GM18858 (cell line): ENCODE results near the gene CIAO3.

Source experiments
- ATAC-seq: cut with Tn5 transposase; IDR thresholded peaks from one replicate; pipeline ENCODE4 v1.9.1; 2021; ENCODE audit not compliant: unreplicated experiment

The CIAO3 gene

DNA sequence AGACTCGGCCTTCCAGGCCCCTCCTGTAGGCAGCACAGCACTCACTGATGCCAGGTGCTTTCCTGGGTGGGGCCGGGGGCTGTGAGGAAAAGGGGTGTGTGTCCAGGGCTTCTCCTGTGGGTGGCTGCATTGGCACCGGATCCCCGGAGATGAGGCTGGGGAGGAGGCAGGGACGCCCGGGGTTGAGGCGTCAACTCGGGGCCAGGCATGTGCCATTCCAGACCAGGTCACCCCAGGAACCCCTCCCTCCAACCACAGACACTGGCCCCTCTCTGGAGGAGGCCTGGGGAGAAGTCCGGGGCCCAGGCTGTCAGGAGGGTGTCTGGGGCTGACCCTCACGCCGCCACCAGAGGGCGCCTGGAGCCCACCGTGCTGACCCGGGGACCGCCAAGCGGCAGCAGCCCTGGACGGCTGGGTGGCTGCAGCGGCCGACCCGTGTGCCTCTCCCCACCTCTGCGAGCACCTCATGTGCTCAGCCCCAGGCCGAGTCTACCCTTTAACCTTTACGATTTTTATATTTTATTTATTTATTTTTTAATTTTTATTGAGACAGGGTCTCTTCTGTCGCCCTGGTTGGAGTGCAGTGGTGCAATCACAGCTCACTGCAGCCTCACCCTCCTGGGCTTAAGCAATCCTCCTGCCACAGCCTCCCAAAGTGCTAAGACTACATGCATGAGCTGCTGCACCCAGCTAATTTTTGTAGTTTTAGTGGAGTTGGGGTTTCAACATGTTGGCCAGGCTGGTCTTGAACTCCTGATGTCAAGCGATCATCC, 29.1 kb downstream of the CIAO3 start:
- no peak for ATAC-seq

DNA sequence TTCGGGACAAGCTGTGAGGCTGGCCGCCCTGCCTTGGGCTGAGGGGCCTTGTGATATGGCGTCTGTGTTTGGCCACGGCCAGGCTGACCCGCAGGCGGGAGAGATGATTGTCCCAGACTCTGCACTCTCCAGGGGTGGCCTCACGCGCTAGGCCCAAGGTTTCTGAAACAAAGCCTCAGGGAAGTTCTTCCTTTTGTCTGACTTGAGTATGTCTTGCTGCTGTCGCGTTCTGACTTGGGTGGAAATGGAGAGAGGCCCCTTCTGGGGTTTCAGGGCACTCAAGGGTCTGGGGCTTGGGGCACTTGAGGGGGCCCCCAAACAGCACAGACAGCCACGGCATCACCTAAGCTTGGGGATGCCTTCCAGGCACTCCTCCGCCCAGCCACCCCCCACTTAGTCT, 29.7 kb downstream of the CIAO3 start:
- ATAC-seq: no peak

DNA sequence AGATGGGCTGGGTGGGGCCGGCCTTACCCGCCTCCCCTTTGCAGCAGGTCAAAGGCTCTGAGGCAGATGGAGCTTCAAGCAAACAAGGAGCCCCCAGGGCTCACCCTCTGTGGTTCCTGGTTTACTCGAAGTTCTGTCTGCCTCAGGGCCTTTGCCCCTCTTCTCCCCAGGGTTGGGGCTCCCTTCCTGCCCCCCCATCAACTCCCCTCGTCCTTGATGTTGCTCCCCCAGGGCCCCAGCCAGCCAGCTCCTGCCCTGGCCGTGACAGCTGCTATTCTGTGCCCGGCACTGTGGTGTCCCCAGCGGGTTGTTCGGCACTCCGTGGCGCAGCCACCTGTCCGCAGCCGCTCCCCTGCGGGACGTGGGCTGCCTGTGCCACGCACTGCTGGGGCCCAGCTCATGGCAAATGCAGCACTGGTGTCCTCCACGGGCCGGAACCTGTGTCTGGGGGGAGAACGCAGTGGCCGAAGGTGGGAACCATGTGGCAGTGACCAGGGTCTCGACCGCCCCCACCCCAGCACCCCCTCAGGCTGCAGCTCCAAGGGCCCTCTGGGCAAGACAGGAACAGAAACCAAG, 30.2 kb downstream of the CIAO3 start:
- no peak for ATAC-seq

DNA sequence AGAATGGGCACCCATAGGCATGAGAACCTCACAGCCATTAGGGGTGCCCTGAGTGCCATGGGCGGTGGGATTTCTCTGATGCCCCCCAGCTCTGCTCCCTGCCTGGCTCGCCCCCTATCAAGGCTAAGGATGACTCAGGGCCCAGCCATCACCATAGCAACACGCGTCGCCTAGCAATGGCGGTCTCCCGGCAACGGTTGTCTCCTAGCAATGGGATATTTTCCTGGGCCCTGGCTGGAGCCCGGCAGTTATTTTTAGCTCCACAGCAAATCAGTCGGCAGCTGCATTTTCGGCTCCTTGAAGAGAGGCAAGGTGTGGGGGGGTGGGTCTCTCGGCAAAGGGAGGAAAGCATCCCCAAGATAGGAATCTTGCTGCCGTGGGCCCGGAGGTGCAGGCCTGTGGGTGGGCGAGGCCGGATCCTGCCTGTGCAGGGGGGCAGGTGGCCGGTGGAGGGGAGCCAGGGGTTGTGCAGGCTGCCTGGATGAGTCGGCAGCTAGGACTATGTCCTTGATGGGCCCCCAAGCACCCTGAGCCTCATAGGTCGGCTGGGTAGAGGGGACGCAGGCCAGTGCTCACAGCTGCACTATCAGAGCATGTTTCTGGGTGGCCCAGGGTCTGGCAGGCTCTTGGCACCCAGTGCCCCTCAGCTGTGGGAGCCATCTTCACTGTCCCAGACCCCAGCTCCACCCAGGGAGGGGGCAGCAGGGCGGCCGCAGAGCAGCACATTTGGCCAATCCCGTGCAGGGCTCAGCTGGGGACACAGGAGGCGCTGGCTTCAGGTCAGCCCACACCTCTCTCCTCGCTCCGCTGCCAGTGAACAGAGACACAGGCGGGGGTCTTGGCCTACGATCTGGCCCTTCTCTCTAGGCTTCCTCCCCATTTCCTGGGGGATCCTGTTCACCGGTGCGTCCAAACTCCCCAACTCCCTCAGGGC, 31.0 kb downstream of the CIAO3 start:
- no peak for ATAC-seq

DNA sequence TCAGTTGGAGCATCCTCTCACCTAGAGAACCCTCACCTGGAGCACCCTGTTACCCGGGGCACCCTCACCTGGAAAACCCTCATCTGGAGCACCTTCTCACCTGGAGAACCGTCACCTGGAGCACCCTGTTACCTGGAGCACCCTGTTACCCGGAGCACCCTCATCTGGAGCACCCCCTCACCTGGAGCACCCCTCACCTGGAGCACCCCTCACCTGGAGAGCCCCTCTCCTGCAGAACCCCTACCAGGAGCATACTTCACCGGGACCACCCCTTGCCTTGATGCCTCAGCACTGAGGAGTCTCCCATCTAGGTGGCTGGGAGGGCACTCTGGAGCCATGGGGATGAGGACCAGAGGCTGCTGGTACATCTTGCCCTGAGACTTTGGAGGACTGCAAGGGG, 31.8 kb downstream of the CIAO3 start:
- ATAC-seq: no peak

DNA sequence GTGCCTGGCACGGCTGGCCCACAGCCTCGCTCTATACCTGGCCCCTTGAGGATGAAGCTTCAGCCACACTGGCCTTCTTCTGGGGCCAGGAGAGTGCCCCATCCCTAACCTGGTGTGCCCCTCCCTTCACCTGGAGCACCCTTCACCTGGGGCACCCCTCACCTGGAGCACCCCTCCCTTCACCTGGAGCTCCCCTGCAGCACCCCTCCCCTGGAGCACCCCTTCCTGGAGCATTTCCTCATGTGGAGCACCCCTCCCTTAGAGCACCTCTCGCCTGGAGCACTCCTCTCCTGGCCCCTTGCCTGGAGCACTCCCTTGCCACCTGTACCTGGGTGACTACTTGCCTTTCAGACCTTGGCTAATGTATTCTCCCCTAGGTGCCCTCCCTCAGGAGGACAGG, 32.8 kb downstream of the CIAO3 start:
- ATAC-seq: no peak

DNA sequence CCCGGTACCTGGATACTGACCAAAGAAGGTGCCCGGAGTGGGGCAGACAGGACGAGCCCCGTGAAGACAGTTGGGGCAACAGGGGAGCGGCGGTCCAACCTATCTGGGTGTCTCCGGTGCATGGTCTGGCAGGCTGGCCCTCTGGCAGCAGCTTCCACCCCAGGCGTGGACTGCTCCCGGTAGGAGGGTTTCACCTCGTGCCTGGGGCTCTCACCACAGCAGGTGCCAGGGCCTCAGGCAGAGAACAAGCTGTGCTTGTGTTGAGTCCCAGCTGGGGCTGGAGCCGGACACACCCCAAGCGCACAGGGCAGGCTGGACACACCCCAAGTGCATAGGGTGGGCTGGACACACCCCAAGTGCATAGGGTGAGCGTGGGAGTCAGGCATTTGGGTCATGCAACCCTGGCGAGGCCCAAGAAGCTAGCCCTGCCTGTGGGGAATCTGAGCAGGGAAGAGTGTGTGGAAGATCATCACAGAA, 33.7 kb downstream of the CIAO3 start:
- ATAC-seq: no peak

DNA sequence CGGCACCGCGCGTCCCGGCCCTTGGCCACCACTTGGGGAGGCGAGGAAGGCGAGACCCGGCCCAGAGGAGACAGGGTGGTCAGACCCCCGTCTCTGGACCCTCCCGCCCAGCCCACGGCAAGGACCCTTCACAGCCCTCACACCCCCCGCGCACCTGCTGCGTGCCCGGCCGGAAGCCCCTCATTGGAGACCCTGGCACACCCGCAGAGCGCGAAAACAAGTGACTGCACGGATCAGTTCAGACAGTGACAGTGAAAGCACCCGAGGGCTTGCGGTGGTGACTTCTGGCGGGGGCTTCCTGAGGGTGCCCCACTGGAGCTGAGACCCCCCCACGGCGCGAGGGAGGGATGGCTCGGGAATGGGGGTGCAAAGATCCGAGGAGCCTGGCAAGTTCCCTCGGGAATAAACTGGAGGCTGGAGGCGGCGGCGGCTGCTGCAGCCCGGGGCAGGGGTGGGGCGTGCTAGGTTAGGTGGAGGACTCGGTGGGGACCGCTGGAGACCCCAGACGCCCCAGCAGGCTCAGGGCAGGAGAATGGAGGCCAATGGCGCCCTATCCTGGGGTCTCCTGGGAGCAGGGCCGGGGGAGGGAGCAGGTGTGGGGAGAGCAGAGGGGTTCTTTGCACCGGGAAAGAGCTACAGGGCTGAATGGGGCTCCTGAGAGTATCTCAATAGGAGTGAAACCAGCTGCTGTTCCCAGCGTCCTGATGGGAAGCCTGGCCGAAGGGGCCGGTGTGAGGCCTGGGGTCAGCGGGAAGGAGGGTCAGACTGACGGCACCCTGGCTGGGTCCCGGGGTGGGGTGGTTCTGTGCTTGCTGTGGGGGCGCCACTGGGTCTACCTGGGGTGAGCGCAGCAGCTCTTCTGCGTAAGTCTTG, 34.4 kb downstream of the CIAO3 start:
- ATAC-seq: no peak

DNA sequence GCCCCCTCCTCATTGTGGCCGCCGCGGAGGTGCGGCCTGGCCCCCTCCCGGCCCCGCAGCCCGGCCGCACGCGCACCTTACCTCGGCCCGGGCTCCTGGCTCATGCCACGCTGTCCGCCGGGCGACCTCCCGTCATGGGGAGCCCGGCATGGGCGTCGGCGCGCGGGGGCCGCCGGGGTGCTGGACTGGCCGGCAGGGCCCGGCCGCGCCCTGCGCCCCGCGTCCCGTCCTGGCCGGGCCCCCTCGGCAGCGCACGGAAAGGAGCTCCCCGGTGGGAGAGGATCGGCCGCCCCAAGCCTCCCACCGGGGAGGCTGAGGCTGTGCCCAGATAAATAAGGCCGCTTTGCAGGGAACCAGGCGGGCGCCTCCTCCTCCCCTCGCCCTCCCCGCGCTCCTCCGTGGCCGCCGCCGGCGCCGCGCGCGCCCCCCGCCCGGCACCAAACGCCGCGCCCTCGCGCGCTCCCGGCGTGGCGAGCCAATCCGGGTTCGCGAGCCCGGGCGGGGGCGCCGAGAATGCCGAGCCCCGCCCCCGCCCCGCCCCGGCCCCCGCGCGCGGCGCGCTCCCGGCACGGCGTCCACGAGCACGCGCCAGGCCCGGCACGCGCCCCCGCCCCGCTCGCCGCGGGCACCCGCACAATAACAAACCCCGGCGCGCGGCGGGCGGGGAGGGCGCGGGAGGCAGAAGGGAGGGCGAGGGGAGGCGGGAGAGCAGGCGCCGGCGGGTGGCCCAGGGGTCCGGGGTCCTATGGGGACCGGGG, 35.2 kb downstream of the CIAO3 start, which contains the start of gene FBXL16:
TSS of gene FBXL16 (minus strand) at position 371 of the 758 bp plus-strand sequence. CDS start 8,396 bp downstream, outside the sequence.
- ATAC-seq: no peak

DNA sequence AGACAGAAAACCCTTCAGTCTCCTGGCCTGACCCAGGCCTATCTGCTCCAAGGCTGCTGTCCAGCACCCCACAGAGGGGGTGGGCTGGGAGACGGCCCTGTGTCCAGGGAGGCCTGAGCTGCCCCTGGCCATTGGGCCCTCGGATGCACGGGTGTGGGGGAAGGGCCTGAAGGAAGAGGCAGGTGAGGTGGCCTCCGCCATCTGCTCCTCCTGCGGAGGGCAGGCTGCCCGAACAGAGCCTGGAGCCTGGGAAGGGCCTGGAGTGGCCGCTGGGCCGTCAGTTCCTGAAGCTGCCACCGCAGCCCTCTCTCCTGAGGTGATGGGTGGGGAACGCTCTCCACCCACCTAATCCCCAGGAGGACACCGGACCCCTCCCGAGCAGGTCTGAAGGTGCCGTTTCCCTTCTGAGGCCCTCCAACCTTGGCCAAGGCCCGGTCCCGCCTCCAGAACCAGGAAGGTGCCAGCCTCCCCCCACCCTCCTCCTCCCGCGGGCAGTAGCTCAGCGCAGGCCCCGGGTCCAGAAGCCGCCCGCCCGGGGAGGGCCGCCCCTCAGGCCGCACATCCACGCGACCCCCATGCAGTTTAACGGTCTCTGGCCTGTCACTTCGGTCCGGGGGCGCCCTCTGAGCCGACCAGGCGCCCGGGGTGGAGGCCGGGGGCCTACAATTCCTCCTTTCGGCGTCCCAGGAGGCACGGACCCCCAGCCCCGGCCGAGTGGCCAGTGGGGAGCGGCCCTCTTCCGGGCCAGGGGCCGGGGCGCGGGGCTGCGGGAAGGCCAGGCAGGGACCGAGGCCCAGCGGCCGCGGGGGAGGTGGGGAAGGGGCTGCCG, 36.0 kb downstream of the CIAO3 start:
- no peak for ATAC-seq

DNA sequence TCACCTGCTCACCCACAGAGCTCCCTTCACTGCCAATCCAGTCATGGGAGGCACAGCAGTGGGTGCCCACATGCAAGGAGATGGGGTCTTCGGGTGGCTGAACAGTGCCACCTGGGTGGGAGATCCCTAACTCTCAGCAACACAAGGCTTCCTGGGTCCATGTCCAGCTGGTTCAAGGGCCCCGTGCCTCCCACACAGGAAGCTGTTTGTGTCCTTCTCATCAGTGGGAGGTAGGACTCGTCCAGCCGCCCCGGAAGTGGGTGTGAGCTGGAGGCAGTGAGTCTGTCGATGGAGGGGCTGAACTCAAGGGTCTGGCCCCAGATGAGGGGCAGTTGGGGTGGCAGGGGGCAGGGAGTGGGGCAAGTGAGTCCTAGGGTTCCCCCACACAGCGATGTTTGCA, 36.8 kb downstream of the CIAO3 start:
- ATAC-seq: no peak

DNA sequence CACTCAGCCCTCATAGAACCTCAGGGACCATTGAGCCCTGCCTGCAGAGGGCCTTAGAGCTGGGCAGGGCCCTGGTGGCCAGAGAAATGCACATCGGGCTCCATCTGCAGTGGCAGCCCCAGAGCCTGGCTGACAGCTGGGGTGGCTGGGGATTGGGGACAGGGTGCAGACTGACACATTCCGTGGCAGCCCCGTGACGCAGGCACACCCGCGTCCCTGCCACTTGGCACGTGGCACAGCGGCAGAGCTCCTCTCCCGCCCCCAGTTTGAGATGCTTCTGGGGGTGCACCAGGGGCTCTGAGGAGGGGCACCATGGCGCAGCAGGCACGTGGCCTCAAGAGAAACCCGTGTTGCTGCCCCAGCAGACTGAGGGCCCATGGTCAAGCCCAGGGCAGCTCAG, 37.4 kb downstream of the CIAO3 start:
- ATAC-seq: no peak

DNA sequence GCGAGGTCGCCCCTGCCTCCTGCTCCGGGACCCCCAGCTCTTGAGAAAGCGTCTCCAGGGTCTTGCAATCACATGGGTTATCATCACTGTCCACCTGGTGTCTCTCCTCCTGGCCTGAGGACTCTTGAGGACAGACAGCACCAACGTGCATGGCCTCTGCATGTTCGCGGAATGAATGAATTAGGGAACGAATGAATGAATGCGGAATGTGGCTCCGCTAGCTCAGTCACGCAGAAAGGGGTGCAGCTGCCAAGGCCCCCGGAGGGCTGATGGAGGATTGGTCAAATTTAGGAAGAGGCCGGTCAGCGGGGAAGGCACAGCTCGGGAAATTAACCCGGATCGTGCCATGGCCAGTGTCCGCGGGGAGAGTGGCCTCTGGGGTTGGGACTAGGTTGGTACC, 38.5 kb downstream of the CIAO3 start:
- ATAC-seq: no peak

DNA sequence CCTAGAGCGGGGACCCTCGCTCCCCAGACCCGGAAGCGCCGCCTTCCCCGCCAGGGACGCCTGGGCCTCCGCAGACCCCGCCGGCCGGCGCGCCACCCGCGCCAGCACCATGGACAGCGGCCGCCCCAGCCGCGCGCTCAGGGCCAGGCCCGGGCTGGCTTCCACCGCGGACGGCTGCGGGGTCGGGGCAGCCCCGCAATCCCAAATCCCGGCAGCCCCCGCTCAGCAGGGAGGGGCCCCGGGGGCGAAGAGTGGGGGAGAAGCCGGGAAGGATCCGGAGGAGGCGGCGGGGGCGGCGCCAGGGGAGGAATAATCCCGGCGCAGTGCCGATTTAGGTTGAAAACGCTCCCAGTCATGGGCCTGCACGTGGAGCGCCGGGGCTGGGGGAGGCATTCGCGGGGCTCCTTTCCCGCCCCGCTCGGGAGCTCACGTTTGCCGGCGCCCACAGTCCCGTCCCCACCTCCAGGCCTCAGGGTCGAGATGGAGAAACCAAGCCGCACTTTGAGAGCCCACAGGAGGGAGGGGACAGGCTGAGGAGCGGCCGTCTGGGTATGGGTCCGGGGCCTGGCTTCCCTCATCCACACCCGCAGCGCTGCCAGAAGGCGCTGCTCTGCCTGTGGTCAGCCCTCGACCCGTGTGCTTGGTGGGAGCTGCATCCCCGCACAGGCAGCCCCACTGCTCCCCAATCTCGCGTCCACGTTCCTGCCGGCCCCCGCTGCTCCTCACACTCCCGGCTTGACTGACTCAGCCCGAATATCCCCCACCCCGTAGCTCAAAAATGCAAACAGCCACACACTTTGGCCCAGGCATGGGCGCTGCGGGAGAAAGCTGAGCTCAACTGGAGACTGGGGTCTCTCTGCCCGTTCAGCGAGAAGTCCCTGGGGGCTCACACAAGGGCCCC, 39.9 kb downstream of the CIAO3 start:
- no peak for ATAC-seq

DNA sequence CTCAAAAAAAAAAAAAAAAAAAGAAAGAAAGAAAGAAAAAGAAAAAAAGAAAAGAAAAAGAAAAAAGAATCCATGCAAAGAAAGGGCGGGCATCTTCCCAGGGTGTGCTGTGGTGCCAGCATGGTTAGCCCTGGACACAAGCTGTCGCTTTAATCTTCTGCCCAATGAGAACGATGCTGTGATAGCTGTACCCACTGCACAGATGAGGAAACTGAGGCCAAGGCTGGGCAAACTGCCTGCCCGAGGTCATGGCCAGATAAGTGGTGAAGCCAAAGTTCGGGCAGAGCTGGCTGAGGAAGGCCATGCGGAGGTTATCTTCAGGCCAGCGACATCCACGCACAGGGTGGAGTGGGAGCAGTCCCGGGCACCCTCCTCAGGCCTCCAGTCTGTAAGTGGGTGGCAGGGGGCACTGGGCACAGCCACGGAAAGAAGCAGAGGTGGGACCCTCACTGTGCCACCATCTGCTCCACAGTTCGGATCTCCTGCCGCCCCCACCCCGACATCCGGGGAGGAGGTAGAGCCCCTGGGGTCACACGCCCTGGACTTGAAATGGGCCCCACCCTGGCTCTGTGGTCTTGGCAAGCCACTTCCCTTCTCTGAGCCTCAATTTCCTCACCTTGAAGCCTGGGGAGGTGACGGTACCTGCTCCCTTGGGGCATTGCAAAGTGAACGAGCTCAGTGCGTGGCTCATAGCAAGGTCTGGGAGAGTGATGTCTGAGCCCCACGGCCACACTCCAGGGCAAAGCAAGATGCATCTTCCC, 41.7 kb downstream of the CIAO3 start:
- ATAC-seq: no peak

DNA sequence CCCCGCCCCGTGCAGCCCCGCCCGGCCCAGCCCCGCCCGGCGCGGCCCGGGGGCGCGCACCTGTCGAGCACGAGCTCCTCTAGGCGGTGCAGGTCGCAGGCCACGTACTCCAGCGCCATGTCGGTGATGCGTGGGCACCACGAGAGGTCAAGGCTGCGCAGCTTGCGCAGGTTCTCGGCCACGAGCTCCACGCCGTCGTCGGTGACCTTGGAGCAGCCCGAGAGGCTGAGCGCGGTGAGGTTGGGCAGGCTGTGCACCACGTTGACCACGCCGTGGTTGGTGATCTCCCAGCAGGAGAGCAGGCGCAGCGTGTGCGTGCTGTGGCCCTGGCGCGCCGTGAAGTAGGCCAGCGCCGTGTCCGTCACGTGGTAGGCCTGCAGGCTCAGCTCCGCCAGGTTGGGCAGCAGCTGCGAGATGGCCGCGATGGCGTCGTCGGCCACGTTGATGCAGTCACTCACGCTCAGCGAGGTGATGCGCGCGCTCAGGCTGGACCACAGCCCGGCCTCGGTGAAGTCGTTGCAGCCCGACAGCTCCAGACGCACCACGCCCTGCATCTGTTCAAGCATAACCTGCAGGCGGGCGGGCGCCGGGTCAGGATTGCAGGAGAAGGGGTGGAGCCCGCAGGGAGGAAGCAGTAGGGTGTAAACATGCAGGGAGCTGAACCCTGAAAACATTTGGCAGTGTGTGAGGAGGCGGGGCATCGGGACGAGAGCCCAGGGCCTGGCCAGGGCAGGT, 45.3 kb downstream of the CIAO3 start:
- ATAC-seq: no peak
